CD4-positive, alpha-beta T cell treated with Interleukin-12 subunit alpha and Interleukin-12 subunit beta, for 1 hour (primary cell): ENCODE data around the gene DBX1.
"Not testable (repeated sequence)": the region's sequence is repeated elsewhere in the genome, so short reads cannot be mapped to it uniquely, and the experiment has no call there.

Experiments used
- DNase-seq: peaks from one replicate; pipeline ENCODE4 v3.0.0-alpha.2; 2020

The DBX1 gene

DNA sequence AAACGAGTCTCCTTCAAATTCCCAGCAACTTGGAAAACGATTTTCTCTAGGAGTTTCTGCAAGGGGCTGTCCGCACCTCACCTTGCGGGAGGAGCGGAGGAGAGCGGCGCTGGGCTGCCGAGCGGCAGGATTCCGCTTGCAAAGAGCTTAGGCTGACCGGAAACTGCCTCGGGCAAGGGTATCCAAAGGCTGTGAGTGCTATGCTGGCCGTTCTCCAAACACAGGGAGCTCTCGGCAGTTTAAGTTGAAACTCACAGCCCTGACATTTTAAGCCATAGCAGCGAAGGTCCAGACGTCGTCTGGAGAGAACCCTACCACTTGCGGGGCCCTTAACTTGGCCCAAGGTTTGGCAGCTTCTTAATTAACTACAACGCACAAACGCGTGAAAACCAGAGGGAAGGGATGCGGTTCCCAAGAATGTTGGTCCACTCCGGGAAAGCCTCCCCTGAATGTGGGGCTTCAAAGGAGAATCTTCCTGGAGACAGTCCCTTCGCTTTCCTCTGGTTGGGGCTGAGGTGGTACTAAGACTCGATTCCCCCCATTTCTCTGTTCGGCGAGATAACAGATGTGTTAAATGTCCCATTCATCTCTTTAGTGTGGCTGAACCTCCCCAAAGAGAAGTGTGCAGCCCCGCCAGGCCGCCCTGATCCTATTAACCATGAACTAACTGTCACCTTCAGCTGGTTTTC is 1.1 kb upstream of the DBX1 start:
- DNase-seq, result no peak

- no peak for DNase-seq
These were observed 551 bp downstream of the DBX1 start for GRCh38 chr11:20159466-20160381.

- DNase-seq, result no peak
These were observed 1.5 kb downstream of the DBX1 start for GRCh38 chr11:20158597-20159257.

GRCh38 chr11:20157728-20158127 is 2.5 kb downstream of the DBX1 start:
- no peak for DNase-seq

DNA sequence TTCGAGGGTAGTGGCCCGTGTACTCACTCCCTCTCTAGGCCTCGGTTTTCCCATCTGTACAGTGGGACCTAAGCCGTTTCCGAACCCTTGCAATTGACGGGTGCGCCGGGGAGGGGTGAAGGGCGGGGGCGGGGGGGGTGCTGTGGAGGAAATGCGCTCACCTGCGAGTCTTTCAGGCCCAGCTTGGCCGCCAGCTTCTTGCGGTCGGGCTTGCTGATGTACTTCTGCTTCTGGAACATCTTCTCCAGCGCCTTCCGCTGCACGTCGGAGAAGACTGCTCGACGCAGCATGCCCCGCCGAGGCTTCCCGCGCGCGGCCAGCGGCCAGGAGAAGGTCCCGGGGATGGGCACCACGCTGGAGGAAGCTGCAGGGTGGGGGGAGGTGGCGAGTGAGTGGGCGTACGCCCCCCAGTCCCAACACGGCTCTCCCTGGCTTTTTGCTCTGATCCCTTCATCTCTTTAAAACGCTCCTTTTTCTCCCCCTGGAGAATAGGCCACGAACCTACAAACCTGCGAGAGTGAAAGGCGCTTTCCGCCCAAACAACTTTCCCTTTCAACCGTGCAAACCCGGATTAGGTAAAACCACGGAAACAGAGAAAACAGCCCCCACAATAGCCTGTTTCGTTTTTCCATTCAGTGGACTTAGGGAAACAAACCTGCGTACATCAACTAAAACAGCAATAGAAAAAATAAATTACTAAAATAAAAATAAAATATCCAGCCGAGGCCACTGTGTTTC is 3.2 kb downstream of the DBX1 start:
- peak; percentile 46 for DNase-seq

- peak; percentile 70 for DNase-seq
These were observed 3.9 kb downstream of the DBX1 start for GRCh38 chr11:20156280-20156875.

- DNase-seq, result no peak
These were observed 4.5 kb downstream of the DBX1 start for GRCh38 chr11:20155683-20156279.

GRCh38 chr11:20154381-20154780 is 5.9 kb downstream of the DBX1 start:
- no peak for DNase-seq

DNA sequence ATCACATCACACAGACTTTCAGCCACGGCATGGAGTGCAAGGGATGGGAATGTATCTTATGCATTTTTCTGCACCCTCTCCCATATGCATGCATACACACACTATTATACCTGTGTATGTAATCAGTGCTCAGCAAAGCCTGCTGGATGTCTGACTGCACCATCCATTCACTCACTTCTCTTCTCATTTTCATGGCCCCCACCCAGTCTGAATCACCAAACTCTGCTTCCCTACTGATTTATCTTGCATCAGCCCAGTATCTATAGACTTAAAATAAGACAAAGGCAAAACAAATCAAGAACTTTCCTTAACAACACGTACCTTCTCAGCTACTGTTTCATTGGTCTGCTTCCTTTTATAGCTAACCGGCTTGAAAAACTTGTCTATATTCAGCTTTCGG is 21.6 kb downstream of the DBX1 start:
- DNase-seq, result no peak

- no peak for DNase-seq
These were observed 22.6 kb downstream of the DBX1 start for GRCh38 chr11:20137637-20138036.

- DNase-seq, result no peak
These were observed 25.1 kb downstream of the DBX1 start for GRCh38 chr11:20134991-20135736.

GRCh38 chr11:20132667-20133039 is 27.6 kb downstream of the DBX1 start:
- no peak for DNase-seq

DNA sequence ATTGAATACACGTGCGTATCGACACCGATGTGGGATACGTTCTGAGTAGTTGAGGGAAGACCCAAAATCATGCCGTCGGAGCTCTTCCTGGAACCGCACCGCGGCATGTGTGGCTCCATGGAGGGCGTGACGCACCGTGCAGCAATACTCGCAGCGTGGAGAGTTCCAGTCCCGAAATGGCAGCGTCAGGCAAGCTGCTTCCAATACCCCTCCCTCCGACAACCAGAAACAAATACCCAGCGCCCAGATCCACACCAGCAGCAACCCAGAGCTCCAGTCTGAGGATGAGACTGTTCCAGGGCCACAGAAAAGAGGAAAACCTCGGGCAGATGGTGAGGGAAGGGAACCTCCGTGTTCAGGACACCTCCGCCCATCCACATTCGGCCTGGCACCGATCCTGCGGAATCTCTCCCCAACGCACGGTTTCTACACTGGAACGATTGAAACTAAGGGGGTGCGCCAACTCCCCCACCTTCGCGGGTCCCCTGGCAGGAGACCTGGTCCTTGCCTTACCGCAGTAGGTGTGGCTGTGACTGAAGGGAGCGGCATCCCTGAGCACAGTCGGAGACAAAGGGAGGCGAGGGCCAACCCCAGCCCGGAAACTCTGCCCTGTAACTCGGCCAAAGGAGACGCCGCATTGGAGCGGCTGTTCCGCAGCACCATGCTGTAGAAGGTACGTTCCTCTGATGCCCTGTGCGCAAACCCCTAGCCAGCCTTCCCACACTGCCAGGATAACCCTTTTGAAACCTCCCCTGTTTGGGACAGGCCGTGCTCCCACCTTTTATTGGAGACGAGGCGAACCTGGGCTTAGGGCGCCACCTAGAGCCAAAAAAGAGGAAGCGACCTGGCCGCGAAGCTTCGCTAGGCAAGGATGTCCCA is 28.2 kb downstream of the DBX1 start:
- peak; percentile 46 for DNase-seq

- DNase-seq, result no peak
These were observed 30.6 kb downstream of the DBX1 start for GRCh38 chr11:20129665-20130064.

DNA sequence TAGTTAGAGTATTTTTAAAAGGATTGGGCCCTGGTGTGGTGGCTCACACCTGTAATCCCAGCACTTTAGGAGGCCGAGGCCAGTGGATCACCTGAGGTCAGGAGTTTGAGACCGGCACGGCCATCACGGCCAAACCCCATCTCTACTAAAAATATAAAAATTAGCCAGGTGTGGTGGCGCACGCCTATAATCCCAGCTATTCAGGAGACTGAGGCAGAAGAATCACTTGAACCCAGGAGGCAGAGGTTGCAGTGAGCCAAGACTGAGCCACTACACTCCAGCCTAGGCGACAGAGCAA is 31.8 kb downstream of the DBX1 start:
- DNase-seq, result not testable (repeated sequence)

DNA sequence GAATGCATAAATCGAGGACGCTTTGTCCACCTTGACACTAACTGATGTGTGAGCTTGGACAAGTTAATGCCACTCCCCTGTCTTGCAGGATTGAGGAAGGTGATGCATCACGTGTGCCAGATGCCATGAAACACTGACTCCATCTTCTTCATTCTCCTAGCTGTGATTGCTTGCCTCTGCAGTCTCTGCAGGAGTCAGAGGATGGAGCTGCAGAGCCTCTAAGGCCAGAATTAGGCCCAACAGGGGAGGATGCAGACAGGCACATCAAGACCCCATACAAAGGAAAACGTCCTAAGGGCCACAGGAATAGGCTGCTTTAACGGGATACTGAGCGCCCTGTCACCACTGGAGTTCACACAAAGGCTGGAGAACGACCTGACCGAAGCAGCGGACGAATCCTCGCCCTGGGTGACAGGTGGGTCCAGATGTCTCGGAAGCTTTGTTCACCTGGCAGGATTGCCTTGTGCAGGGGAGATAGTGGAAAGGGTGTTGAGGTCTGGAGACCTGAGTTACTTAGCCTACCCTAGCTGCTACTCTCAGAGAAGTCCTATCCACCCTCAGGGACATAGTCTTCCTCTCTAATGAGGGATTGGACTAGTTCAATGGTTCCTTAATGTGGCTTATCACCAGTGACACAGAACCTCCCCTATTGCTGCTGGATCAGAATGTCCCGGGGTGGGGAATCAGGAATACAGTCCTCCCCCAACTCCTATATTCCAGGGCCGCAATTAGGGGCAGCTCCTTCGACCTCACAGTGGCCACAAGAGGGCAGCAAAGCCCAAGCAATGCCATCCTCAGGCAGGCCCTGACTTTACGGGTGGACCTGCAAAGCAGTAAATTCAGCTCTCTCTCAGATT is 32.4 kb downstream of the DBX1 start:
- DNase-seq, result peak; percentile 71

GRCh38 chr11:20126724-20127123 is 33.6 kb downstream of the DBX1 start:
- no peak for DNase-seq

DNA sequence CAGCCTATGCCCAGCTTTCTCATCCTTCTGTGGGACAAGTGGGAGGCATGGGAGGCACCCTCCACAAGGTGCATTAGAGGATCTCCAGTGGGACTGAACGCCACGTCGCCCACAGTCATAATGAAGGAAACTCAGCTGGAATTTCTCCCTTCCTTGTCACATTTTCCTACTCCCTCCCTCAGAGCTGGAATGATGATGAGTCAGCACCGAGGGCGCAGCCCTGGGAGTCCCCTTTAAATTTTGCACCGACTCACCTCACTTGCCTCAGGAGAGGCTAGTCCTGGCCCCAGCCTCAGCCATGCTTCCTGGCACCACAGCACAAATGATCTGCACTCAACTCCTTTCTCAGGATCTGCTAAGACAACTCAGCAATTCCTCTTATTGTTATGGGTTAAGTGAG is 34.3 kb downstream of the DBX1 start:
- no peak for DNase-seq

- no peak for DNase-seq
These were observed 38.1 kb downstream of the DBX1 start for GRCh38 chr11:20122131-20122530.
